GM12878 (cell line): Measurements from ENCODE around the gene ENOX1.

Experiments used
- BHLHE40 ChIP-seq, 2 experiments: fragments of 450-650 bp in 1 of 2; IDR thresholded peaks; 2 replicates each; pipeline ENCODE4 v1.6.1; 2011 to 2017; ENCODE audit warnings: low read depth in 2 of 2, borderline replicate concordance in 1 of 2, improper control_type of control experiment in 1 of 2, low read length in 1 of 2, mild to moderate bottlenecking in 1 of 2
- CBFB ChIP-seq: IDR thresholded peaks from 2 replicates; pipeline ENCODE4 v1.6.1; 2016; ENCODE audit warnings: antibody characterized with exemption, low read depth
- EGR1 ChIP-seq, 2 experiments: IDR thresholded peaks; 1 replicate in 1 of 2; 2 replicates in 1 of 2; pipeline ENCODE4 v1.6.1; 2011 to 2012; ENCODE audit warnings: low read depth in 2 of 2, low read length in 2 of 2, borderline replicate concordance in 1 of 2, mild to moderate bottlenecking in 1 of 2, moderate library complexity in 1 of 2
- FOXK2 ChIP-seq: fragments of 450-650 bp; IDR thresholded peaks from 2 replicates; pipeline ENCODE4 v1.6.1; 2017; ENCODE audit warnings: mild to moderate bottlenecking, moderate library complexity
- MYC ChIP-seq: IDR thresholded peaks from 2 replicates; pipeline ENCODE4 v1.6.1; 2011; ENCODE audit warnings: mild to moderate bottlenecking, low read length, moderate library complexity, inconsistent platforms; ENCODE audit not compliant: insufficient read depth, insufficient replicate concordance, insufficient read length, severe bottlenecking
- POLR2A ChIP-seq: IDR thresholded peaks from 2 replicates; pipeline ENCODE4 v1.6.1; 2011; ENCODE audit warnings: low read depth, mild to moderate bottlenecking, low read length
- POLR2AphosphoS5 ChIP-seq: IDR thresholded peaks from 2 replicates; pipeline ENCODE4 v1.6.1; 2011; ENCODE audit warnings: mild to moderate bottlenecking, low read length, inconsistent platforms
- RAD21 ChIP-seq: IDR thresholded peaks from 2 replicates; pipeline ENCODE4 v1.6.1; 2011; ENCODE audit warnings: mild to moderate bottlenecking, low read depth, low read length, moderate library complexity; ENCODE audit not compliant: insufficient read depth
- SPI1 ChIP-seq: IDR thresholded peaks from 2 replicates; pipeline ENCODE4 v1.6.1; 2011; ENCODE audit warnings: low read depth, mild to moderate bottlenecking, low read length, moderate library complexity, borderline replicate concordance; ENCODE audit not compliant: insufficient read depth
- YY1 ChIP-seq: IDR thresholded peaks from 2 replicates; pipeline ENCODE4 v1.6.1; 2011; ENCODE audit warnings: low read depth, mild to moderate bottlenecking, low read length
- ZSCAN29 ChIP-seq: fragments of 450-650 bp; IDR thresholded peaks from 2 replicates; pipeline ENCODE4 v1.6.1; 2017; ENCODE audit warnings: mild to moderate bottlenecking, moderate library complexity
- TF ChIP-seq, protein P1 (sequence below), 3 experiments: IDR thresholded peaks in 2 of 3; conservative IDR thresholded peaks in 1 of 3; 2 replicates each; pipeline ENCODE4 v1.5.1; 2011; ENCODE audit warnings: low read depth in 3 of 3, low read length in 3 of 3, mild to moderate bottlenecking in 3 of 3, control low read depth in 2 of 3, moderate library complexity in 2 of 3, inconsistent platforms in 1 of 3, mixed read lengths in 1 of 3; ENCODE audit not compliant: control insufficient read depth in 2 of 3, insufficient read depth in 1 of 3; ENCODE audit errors: extremely low read depth in 1 of 3
- TF ChIP-seq, protein P2 (sequence below): IDR thresholded peaks from 2 replicates; pipeline ENCODE4 v1.6.1; 2011; ENCODE audit warnings: low read depth, low read length, improper control_type of control experiment, borderline replicate concordance

DNA sequence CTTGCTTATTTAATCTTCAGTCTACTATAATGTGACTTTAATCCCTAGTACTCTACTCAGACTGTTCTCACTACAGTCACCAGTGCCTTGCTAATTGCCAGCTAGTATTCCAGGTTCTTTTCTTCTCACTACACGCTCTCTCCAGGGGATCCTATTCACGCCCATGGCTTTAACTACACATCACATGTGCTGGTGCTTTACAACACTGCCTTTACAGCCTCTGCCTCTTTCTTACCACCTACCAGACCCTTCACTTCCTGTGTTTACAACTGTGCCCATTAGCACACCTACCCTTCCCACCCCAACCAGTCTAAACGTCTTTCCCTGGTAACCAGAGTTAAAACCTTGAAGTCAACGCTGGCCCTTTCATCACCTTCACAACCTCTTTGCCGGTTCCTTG is 513.9 kb downstream of the ENOX1 start:
- TF ChIP-seq MYC (no peak), POLR2A (no peak), BHLHE40 (IDR thresholded peaks at IDR 0.05; ENCODE audit: borderline replicate concordance in 1 of 2, low read depth in 2 of 2, low read length in 1 of 2) (no peak), RAD21 (no peak), YY1 (no peak), ZSCAN29 (no peak), FOXK2 (no peak), POLR2AphosphoS5 (no peak), CBFB (no peak), SPI1 (no peak), EGR1 (IDR thresholded peaks at IDR 0.05; ENCODE audit: borderline replicate concordance in 1 of 2, low read depth in 2 of 2, low read length in 2 of 2) (no peak)
- TF ChIP-seq, protein P1, sequence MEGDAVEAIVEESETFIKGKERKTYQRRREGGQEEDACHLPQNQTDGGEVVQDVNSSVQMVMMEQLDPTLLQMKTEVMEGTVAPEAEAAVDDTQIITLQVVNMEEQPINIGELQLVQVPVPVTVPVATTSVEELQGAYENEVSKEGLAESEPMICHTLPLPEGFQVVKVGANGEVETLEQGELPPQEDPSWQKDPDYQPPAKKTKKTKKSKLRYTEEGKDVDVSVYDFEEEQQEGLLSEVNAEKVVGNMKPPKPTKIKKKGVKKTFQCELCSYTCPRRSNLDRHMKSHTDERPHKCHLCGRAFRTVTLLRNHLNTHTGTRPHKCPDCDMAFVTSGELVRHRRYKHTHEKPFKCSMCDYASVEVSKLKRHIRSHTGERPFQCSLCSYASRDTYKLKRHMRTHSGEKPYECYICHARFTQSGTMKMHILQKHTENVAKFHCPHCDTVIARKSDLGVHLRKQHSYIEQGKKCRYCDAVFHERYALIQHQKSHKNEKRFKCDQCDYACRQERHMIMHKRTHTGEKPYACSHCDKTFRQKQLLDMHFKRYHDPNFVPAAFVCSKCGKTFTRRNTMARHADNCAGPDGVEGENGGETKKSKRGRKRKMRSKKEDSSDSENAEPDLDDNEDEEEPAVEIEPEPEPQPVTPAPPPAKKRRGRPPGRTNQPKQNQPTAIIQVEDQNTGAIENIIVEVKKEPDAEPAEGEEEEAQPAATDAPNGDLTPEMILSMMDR (IDR thresholded peaks at IDR 0.05 in 2 of 3, conservative IDR thresholded peaks at IDR 0.05 in 1 of 3; ENCODE audit: control insufficient read depth in 2 of 3, extremely low read depth in 1 of 3, insufficient read depth in 1 of 3, low read depth in 3 of 3, low read length in 3 of 3), result no peak
- TF ChIP-seq, protein P2, sequence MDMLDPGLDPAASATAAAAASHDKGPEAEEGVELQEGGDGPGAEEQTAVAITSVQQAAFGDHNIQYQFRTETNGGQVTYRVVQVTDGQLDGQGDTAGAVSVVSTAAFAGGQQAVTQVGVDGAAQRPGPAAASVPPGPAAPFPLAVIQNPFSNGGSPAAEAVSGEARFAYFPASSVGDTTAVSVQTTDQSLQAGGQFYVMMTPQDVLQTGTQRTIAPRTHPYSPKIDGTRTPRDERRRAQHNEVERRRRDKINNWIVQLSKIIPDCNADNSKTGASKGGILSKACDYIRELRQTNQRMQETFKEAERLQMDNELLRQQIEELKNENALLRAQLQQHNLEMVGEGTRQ, result no peak
